Middle frontal gyrus (tissue), 1 donor: ENCODE measurements around the gene PARP15.
"Not testable (repeated sequence)": the region's sequence is repeated elsewhere in the genome, so short reads cannot be mapped to it uniquely, and the experiment has no call there.

Experiments used
- DNase-seq: peaks from one replicate; pipeline ENCODE4 v3.0.0-alpha.2; 2015; ENCODE audit warnings: low spot score; ENCODE audit errors: extremely low spot score

The PARP15 gene

GRCh38 chr3:122615303-122615702 is 37.9 kb downstream of the PARP15 start:
- no peak for DNase-seq

GRCh38 chr3:122618614-122619013 is 41.2 kb downstream of the PARP15 start:
- no peak for DNase-seq

DNA sequence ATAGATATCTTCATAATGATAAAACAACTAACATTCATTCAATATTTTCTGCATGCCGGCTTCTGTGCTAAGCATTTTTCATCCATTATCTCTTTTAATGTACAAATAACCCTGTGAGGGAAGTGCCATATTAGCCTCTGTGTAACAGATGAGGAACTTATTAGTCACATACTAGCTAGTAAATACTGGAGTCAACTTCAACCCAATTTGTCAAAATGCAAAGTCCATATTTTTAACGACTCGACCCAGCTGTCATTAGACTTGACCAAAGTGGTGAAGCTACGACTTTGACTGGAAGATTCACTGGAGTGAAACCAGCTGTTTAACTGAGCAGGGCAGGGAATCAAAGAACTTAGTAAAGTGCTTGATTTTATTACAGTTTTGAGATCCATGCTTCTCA is 41.6 kb downstream of the PARP15 start:
- no peak for DNase-seq

DNA sequence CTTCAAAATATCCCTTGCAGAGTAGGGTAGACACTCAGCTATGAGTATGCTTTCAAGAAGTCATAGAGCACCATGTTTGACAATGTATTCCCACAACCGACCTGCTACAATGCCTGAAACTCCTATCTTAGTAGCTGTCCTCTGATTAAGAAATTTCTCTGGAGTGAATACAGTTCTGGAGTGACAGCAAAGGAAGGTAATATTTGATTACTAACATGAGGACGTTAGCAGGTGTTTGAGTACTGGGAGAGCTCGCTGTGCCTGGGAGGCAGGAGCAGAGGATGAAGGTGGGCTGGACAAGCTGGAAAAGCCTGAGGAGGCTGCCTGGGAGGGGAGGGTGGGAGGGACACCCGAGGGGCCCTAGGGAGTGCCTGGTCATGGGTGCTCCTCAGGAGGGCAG is 42.9 kb downstream of the PARP15 start:
- no peak for DNase-seq

DNA sequence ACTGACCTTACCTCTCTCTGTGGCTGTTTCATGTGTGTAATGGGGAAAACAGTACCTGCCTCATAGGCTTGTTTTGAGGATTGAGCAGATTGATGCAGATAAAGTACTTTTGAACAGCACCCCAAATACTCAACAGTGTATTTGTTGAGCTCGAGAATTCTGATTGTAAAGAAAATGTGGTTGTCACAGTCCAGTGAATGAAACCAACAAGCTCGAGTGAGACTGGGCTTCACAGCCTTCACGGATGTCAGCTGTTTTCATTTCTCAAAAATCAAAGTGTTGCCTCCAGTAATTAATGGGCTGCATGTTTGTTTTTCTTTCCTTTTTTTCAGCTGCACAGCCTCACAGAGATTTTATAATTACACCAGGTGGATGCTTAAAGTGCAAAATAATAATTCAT is 43.7 kb downstream of the PARP15 start:
- DNase-seq: no peak

- DNase-seq: no peak
Measured at GRCh38 chr3:122623031-122623829, 45.8 kb downstream of the PARP15 start.

DNA sequence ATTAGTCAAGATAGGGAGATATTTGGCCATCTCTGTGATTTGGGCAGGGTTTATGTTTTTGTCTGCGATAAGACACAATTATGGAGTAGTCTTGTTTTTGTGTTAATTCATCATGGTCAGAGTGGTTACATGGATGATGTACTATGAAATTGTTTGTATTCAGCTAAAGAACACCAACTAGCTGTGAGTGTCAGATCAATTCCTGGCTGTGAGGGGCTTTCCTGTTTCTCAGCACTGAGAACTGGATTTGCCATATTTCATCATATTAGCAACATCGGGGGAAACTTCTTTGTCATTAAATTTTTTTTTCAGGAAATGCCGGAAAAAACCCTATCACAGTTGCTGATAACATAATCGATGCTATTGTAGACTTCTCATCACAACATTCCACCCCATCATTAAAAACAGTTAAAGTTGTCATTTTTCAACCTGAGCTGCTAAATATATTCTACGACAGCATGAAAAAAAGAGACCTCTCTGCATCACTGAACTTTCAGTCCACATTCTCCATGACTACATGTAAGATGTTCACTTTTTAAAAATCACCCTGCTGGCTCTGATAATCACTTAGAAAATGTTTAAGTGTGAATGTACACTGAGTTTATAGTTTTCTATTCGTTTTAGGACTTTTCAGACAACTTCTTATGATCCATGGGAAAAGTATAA is 49.2 kb downstream of the PARP15 start:
- no peak for DNase-seq

DNA sequence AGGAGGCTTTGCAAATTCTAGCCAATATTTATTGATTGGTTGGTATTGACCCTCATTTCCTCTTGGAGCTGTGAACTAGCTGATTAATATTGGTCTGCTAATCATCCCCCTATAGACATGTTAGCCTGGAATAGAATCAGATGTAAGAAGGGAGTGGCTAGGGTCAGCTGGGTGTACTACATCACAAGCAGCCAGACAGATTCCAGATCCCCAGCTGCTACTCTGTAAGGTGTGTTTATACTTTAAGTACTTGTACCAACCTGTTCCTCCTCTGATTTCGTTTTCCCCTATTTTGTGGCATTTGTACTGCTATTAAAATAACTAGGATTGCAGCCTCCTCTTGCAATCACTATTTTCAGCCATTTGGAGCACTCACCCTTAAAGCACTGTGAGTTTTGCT is 49.9 kb downstream of the PARP15 start:
- DNase-seq: no peak

DNA sequence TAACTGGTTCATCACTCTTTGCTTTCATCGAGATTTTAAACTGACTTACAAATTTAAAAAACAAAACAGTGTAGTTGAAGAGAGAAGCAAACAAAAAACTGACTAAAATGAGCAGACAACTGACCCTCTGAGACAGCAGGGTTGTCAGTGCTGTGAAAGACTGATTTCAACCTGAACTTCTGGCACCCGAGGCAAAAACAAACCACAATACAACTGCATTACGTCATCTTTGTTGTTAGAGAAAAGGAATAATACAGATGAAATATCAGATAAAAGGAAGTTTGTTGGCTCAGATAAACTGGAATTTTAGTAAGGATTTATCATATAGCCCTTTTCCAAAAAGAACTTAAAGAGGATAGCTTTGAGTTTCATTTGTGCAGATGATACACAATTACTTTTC is 51.1 kb downstream of the PARP15 start:
- DNase-seq: no peak

- no peak for DNase-seq
Measured at GRCh38 chr3:122629763-122630162, 52.3 kb downstream of the PARP15 start.

GRCh38 chr3:122635789-122636188 is 58.3 kb downstream of the PARP15 start:
- DNase-seq: peak; percentile 9

- DNase-seq: no peak
Measured at GRCh38 chr3:122636697-122637096, 59.2 kb downstream of the PARP15 start.

- DNase-seq: no peak
Measured at GRCh38 chr3:122640437-122640999, 63.1 kb downstream of the PARP15 start.

- DNase-seq: no peak
Measured at GRCh38 chr3:122642935-122643334, 65.5 kb downstream of the PARP15 start.

- no peak for DNase-seq
Measured at GRCh38 chr3:122646146-122646988, 68.9 kb downstream of the PARP15 start.

- DNase-seq: not testable (repeated sequence)
Measured at GRCh38 chr3:122651233-122651907, 73.9 kb downstream of the PARP15 start.

GRCh38 chr3:122651962-122652361 is 74.5 kb downstream of the PARP15 start:
- not testable (repeated sequence) for DNase-seq

DNA sequence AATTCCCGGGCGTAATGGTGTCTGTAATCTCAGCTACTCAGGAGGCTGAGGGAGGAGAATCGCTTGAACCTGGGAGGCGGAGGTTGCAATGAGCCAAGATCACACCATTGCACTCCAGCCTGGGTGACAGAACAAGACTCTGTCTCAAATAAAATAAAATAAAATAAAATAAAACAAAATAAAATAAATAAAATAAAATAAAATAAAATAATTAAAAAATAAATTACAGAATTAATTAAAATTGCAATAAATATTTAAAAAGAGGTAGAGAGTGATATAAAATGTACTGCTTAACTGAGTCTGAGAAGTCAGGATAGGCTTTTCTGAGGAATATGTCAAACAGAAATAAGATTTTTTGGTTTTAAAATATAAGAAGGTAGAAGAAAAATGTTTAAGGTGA is 80.9 kb downstream of the PARP15 start:
- DNase-seq: not testable (repeated sequence)

GRCh38 chr3:122660297-122660974 is 83.0 kb downstream of the PARP15 start:
- DNase-seq: no peak

- no peak for DNase-seq
Measured at GRCh38 chr3:122661633-122662032, 84.2 kb downstream of the PARP15 start.

DNA sequence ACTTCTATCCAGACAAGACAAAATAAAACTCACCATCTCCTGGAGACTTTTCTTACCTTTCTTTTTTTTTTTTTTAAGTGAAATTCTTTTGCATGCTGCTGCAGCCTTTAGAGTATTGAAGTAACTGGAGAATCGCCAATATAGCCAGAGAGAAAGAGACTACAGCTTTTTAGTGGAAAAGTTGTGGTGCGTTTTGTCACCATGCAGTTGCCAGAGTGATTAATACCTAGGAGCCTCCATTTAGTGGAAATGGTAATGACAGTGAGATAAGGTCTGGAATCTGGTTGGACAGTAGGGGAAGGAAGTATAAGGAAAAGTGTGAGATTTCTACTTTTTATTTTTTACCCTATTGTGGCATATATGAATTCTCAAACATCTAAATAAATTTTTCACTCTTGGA is 85.1 kb downstream of the PARP15 start:
- no peak for DNase-seq
